HUES6 (cell line): ENCODE results near the gene BRCC3.

Source experiments
- H3K27ac ChIP-seq: 2 replicates; pipeline ENCODE4 v1.7.0; 2013; ENCODE audit warnings: low read depth, mild to moderate bottlenecking, low read length, inconsistent platforms
- H3K27me3 ChIP-seq: 2 replicates; pipeline ENCODE4 v1.6.1; 2013; ENCODE audit warnings: low read length; ENCODE audit not compliant: control insufficient read depth, insufficient read depth
- H3K36me3 ChIP-seq: 2 replicates; pipeline ENCODE4 v1.6.1; 2013; ENCODE audit warnings: low read length; ENCODE audit not compliant: control insufficient read depth, insufficient read depth
- H3K4me1 ChIP-seq: 2 replicates; pipeline ENCODE4 v1.6.1; 2013; ENCODE audit warnings: low read length; ENCODE audit not compliant: control insufficient read depth, insufficient read depth
- H3K4me3 ChIP-seq: 2 replicates; pipeline ENCODE4 v1.5.1; 2013; ENCODE audit warnings: low read depth, low read length
- H3K9ac ChIP-seq: one replicate; pipeline ENCODE4 v1.6.1; 2013; ENCODE audit warnings: mild to moderate bottlenecking, low read length
- H3K9me3 ChIP-seq: 2 replicates; pipeline ENCODE4 v1.6.1; 2013; ENCODE audit warnings: low read depth, low read length; ENCODE audit not compliant: control insufficient read depth, insufficient read depth

Gene BRCC3

DNA sequence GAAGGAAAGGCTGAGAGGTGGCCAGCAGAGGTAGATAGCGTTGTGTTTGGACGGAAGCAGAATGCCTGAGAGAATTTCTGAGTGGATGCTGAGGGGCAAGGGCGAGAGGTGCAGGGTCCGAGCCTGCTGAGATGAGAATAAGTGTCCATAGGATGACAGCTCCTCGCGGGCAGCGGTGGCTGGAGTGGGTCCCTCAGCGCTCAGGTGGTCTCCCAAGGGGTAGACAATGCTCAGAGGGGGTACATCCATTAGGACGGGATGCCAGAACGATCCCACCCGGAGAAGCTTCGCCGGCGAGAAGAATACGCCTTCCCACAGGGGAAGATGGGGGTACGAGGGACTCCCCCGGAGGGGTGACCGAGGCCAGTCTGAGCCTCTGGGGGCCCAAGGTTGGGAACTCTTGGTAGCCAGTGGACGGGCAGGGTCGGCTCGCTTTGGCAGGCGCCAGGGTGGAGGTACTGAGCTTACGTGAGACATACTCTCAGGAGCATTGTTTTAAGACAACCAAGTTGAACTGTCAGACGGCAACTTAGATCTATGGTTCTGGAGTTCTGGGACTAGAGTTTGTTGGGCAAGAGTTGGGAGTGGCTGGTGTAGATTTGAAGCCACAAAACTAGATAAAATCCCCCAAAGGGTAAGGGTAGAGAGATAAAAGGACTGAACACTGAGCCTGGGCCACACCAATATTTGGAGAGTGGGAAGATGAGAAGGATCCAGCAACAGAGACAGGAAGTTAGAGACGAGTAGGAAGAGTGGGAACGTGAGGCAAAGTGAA lies 15.8 kb downstream of the BRCC3 start:
- Histone ChIP-seq H3K9ac (no peak overlapping the region), H3K27ac (no peak overlapping the region), H3K27me3 (no peaks in the 10 kb centered on the region), H3K36me3 (peaks cover 26% of the 10 kb centered on the region), H3K9me3 (peaks cover 3% of the 10 kb centered on the region; the same call in 1 of the 2 replicates), H3K4me1 (no peaks in the 10 kb centered on the region), H3K4me3 (no peak overlapping the region)

DNA sequence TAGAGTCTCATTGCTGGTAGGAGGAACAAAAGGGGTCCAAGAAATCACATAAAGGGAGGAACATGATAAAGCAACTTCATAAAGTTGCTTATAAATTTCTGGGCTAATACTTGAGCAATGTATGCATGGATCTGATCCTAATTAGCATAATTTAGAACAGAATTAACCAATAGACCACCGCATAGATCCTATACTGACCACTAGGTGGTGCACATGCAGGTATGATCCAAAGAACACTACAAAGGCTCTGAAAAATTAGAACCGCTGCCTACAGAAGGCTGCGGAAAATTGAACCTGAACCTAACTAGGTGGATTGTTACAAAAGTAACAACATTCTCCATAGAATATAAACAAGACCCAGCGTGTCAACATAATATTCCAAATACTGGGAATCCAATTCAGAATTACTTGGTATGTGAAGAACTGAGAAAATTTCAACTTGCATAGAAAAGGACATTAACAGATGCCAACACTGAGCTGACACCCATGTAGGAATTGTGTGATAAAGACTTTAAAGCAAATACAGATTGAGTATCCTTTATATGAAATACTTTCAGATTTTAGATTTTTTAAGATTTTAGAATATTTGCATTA lies 23.3 kb downstream of the BRCC3 start:
- Histone ChIP-seq H3K36me3 (peaks cover 14% of the 10 kb centered on the region), H3K4me1 (no peaks in the 10 kb centered on the region), H3K9ac (no peak overlapping the region), H3K4me3 (no peak overlapping the region), H3K27me3 (no peaks in the 10 kb centered on the region), H3K9me3 (no peaks in the 10 kb centered on the region; the same call in 1 of the 2 replicates), H3K27ac (no peak overlapping the region)

DNA sequence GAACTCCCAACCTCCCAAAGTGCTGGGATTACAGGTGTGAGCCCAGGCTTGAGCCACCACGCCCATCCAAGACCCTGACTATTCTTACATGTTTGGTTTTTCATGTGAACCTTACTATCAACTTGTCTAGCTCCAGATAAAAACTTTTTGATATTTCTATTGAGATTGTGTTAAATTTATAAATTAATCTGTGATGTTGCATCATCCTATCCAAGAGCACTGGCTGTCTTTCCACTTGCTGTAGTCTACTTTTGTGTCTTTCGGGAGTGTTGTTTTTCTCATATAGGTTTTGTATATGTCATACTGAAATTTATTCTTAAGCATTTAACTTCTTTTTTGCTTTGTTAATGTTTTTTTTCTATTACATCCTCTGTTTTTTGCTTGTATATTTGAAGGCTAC lies 34.6 kb downstream of the BRCC3 start:
- no peaks in the 10 kb centered on the region; the same call in 1 of the 2 replicates for H3K36me3 ChIP-seq
- H3K27me3 ChIP-seq: no peaks in the 10 kb centered on the region
- H3K9me3 ChIP-seq: peaks cover 7% of the 10 kb centered on the region; the same call in 1 of the 2 replicates
- no peak overlapping the region for H3K27ac ChIP-seq
- H3K9ac ChIP-seq: no peak overlapping the region
- H3K4me1 ChIP-seq: no peaks in the 10 kb centered on the region
- H3K4me3 ChIP-seq: no peak overlapping the region

DNA sequence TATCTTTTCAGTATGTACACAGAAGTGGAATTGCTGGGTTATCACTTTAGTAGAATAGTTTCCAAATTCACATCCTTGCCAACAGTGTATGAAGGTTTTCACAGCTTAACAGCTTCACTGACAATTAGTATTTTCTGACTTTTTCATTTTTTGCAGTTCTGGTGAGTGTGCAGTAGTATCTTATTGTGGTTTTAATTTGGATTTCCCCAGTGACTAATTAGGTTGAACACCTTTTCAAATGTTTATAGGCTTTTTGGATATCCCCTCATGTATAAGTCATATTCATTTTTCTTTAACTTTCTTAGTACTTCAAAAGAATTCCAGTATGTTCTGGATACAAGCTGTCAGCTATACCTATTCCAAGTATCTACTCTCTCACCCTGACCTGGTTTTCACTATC lies 37.1 kb downstream of the BRCC3 start:
- Histone ChIP-seq H3K4me3 (no peak overlapping the region), H3K27ac (no peak overlapping the region), H3K36me3 (no peaks in the 10 kb centered on the region; the same call in 1 of the 2 replicates), H3K27me3 (no peaks in the 10 kb centered on the region), H3K9me3 (peaks cover 13% of the 10 kb centered on the region; the same call in 1 of the 2 replicates), H3K4me1 (no peaks in the 10 kb centered on the region), H3K9ac (no peak overlapping the region)

DNA sequence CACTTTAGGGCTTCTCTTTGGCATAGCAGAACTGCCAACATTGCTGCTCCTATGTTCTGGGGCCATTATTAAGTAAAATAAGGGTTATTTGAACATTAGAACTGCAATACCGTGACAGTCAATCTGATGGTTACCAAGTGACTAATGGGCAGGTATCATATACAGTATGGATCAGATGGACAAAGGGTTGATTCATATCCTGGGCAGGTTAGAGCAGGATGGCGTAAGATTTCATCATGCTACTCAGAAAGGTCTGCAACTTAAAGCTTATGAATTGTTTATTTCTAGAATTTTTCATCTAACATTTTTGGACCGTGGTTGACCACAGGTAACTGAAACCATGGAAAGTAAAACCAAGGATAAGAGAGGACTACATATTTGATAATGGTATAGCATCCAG lies 40.9 kb downstream of the BRCC3 start:
- H3K4me1 ChIP-seq: no peaks in the 10 kb centered on the region
- H3K9ac ChIP-seq: no peak overlapping the region
- H3K9me3 ChIP-seq: peaks cover 9% of the 10 kb centered on the region; the same call in 1 of the 2 replicates
- no peaks in the 10 kb centered on the region for H3K27me3 ChIP-seq
- no peak overlapping the region for H3K4me3 ChIP-seq
- H3K27ac ChIP-seq: no peak overlapping the region
- peaks cover 7% of the 10 kb centered on the region for H3K36me3 ChIP-seq

DNA sequence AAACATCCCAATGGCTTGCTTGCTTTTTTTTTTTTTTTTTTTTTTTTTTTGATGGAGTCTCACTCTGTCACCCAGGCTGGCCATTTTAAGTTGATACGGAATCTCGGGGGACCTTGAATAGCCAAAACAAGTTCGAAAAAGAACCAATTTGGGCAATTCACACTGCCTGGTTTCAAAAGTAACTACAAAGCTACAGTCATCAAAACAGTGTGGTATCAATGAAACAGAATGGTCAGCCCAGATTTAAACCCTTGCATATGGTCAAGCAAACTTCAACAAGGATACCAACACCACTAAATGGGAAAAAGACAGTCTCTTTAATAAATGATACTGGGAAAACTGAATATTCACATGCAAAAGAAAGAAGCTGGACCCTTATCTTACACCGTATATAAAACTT lies 41.8 kb downstream of the BRCC3 start:
- Histone ChIP-seq H3K27ac (no peak overlapping the region), H3K36me3 (peaks cover 7% of the 10 kb centered on the region), H3K9ac (no peak overlapping the region), H3K4me3 (no peak overlapping the region), H3K27me3 (no peaks in the 10 kb centered on the region), H3K4me1 (no peaks in the 10 kb centered on the region), H3K9me3 (peaks cover 9% of the 10 kb centered on the region; the same call in 1 of the 2 replicates)

DNA sequence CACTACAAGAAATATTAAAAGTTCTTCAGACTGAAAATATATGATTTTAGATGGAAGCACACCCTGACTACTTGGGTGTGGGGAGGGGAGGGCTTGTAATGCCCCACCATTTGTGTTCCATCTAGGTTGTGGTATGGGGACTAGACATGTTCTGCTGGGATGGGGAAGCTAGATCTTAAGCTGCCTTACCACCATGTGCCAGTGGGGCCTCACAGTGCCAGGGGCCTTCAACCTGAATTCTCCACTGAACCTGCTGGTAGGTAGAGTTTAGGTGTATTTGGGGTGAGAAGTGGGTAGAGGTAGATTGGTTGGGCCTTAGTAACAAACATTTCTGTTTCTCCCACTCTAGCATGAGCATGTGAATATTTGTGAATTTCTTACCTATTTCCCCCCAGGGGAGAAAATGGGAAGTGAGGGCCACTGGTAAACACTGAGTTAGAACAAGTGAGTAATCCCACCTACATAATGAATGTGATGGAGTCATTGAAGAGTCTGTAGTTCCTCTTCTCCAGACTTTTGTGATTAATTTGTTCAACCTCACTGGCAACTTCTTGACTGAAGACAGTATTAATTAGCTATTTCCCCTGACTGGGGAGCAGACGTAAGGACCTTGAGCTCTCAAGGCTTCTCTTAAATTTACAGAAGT lies 44.0 kb downstream of the BRCC3 start:
- Histone ChIP-seq H3K27ac (no peak overlapping the region), H3K9ac (no peak overlapping the region), H3K4me3 (no peak overlapping the region), H3K27me3 (no peaks in the 10 kb centered on the region), H3K9me3 (peaks cover 13% of the 10 kb centered on the region; the same call in 1 of the 2 replicates), H3K36me3 (peaks cover 18% of the 10 kb centered on the region), H3K4me1 (no peaks in the 10 kb centered on the region)

DNA sequence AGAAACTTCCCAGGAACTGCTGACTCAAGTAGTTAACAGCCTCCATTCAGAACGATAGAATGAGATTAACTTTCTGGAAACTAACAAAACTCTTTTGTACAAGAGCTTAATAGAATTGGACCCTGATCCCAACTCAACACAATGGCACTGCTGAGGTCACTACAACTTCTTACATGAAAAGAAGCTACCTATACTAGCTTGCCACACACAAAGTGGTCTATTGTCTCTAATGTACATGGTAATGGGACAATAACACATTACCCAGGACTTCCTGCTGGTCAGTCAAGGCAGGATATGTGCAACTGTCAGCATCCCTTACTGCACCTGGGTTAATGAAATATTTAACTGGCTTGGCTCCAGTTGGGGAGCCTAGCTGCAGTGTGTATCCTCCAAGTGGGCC lies 56.2 kb downstream of the BRCC3 start:
- Histone ChIP-seq H3K27me3 (no peaks in the 10 kb centered on the region), H3K9ac (no peak overlapping the region), H3K4me1 (no peaks in the 10 kb centered on the region), H3K36me3 (no peaks in the 10 kb centered on the region), H3K27ac (no peak overlapping the region), H3K9me3 (peaks cover 21% of the 10 kb centered on the region; the same call in 1 of the 2 replicates), H3K4me3 (no peak overlapping the region)

DNA sequence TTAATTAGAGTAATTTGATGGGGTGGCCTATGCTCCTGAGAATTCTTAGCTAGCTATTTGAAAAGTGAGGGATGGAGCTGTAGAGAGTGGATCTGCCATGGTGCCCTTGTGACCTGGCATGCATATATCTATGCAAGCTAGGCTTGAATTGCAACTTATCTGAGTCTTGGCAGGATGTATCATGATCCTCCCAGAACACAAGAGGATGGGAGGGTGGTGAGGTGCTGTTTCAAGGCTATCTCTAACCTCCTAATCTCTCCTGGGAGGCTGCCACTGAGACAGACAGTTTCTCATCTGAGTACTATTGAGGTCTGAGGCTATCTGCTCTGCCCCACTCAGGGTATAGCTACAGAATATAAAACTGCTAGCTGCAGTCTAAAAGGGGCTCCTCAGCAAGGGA lies 56.6 kb downstream of the BRCC3 start:
- Histone ChIP-seq H3K4me3 (no peak overlapping the region), H3K4me1 (no peaks in the 10 kb centered on the region), H3K9me3 (peaks cover 21% of the 10 kb centered on the region; the same call in 1 of the 2 replicates), H3K36me3 (no peaks in the 10 kb centered on the region), H3K9ac (no peak overlapping the region), H3K27ac (no peak overlapping the region), H3K27me3 (no peaks in the 10 kb centered on the region)

DNA sequence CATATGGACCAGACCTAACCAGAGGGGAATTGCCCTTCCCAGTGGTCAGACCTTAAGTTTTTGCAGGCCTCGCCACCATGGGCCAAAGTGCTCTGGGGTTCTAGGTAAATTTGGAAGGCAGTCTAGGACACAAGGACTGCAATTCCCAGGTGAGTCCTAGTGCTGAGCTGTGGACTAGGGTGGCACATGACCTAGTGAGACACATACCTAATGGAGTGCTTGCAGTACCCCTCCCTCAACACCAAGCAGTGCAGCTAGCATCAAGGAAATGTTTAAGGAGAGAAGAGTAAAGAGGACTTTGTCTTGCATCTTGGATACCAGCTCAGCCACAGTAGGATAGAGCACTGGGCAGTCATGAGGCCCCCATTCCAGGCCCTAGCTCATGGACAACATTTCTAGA lies 60.8 kb downstream of the BRCC3 start:
- no peak overlapping the region for H3K27ac ChIP-seq
- H3K36me3 ChIP-seq: no peaks in the 10 kb centered on the region
- H3K4me3 ChIP-seq: no peak overlapping the region

DNA sequence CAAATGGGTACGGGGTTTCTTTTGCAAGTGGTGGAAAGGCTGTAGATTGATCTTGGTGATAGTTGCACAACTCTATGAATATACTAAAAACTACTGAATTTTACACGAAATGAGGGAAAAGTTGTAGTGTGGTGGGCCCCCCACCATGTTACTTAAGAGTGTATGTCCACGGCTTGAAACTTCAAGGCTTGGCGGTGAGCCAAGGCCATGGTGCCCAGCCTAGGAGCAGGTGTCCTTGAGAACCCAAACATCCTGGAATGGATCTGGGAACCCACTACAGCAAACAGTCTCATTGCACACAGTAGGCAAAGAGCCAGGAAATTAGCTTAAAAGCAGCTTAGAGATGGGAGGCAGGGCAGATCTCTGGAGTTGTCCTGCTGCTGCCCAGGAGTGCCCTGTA lies 62.9 kb downstream of the BRCC3 start:
- Histone ChIP-seq H3K27me3 (no peaks in the 10 kb centered on the region), H3K9me3 (peaks cover 18% of the 10 kb centered on the region; the same call in 1 of the 2 replicates), H3K27ac (no peak overlapping the region), H3K4me1 (no peaks in the 10 kb centered on the region), H3K36me3 (no peaks in the 10 kb centered on the region), H3K9ac (no peak overlapping the region), H3K4me3 (no peak overlapping the region)

More for the DNA sequence above, 60.8 kb downstream of the BRCC3 start:
- Histone ChIP-seq H3K9me3 (peaks cover 18% of the 10 kb centered on the region; the same call in 1 of the 2 replicates), H3K9ac (no peak overlapping the region), H3K27me3 (no peaks in the 10 kb centered on the region), H3K4me1 (no peaks in the 10 kb centered on the region)
